ENCODE measurements around the gene CDH4. TPM values are rescaled to one million over a fixed set of nuclear protein-coding genes. Genes with fewer than 3 reads are reported as not detected.

CDH4 gene
- total and polyA plus RNA-seq, 3 experiments from 2014 or later = 0.22 TPM; not detected in 2

GRCh38 chr20:61775423-61775822, 523.4 kb downstream of the CDH4 start:
- peaks cover 0 to 4% (median 2%) of the 10 kb centered on the region in 5 donors for H3K9me3 Mint-ChIP-seq
- H3K27me3 Mint-ChIP-seq = peaks cover 5 to 9% of the 10 kb centered on the region in 2 donors
- H3K27ac Mint-ChIP-seq = no peak overlapping the region
- no peaks in the 10 kb centered on the region for H3K4me1 Mint-ChIP-seq
- Histone ChIP-seq H3K4me3 (ENCODE audit: low read length) (no peak overlapping the region), H3K27ac (ENCODE audit: low read depth, low read length) (no peak overlapping the region), H3K27me3 (ENCODE audit: insufficient read depth, low read length, poor library complexity, severe bottlenecking) (no peaks in the 10 kb centered on the region), H3K36me3 (ENCODE audit: insufficient read depth, low read length) (no peaks in the 10 kb centered on the region), H3K4me1 (ENCODE audit: insufficient read depth, low read length) (no peaks in the 10 kb centered on the region), H3K9me3 (ENCODE audit: low read length) (no peaks in the 10 kb centered on the region)
- ChIA-PET POLR2A (no interaction called here), CTCF (no interaction called here)
- no peaks in the 10 kb centered on the region for H3K36me3 Mint-ChIP-seq
- H3K4me3 Mint-ChIP-seq = no peak overlapping the region
- no peak for DNase-seq

- Histone ChIP-seq H3K27ac (ENCODE audit: low read depth, low read length) (no peak overlapping the region), H3K9me3 (ENCODE audit: low read length) (no peaks in the 10 kb centered on the region), H3K4me3 (ENCODE audit: low read length) (no peak overlapping the region), H3K4me1 (ENCODE audit: insufficient read depth, low read length) (no peaks in the 10 kb centered on the region), H3K27me3 (ENCODE audit: insufficient read depth, low read length, poor library complexity, severe bottlenecking) (no peaks in the 10 kb centered on the region), H3K36me3 (ENCODE audit: insufficient read depth, low read length) (no peaks in the 10 kb centered on the region)
- ChIA-PET POLR2A (no interaction called here), CTCF (no interaction called here)
- peak overlapping the region in 1 of 8 donors; percentile 9 for H3K27ac Mint-ChIP-seq
- H3K4me1 Mint-ChIP-seq = no peaks in the 10 kb centered on the region
- no peak overlapping the region for H3K4me3 Mint-ChIP-seq
- peaks cover 7 to 9% of the 10 kb centered on the region in 2 donors for H3K27me3 Mint-ChIP-seq
- H3K36me3 Mint-ChIP-seq = peaks cover 0 to 7% (median 2%) of the 10 kb centered on the region in 3 donors
- DNase-seq = no peak
- H3K9me3 Mint-ChIP-seq = peaks cover 6 to 10% (median 9%) of the 10 kb centered on the region in 5 donors
Observed at GRCh38 chr20:61776491-61777075, 524.5 kb downstream of the CDH4 start.

GRCh38 chr20:61777773-61778494, 525.9 kb downstream of the CDH4 start:
- Histone ChIP-seq H3K9me3 (ENCODE audit: low read length) (no peaks in the 10 kb centered on the region), H3K4me1 (ENCODE audit: insufficient read depth, low read length) (no peaks in the 10 kb centered on the region), H3K4me3 (ENCODE audit: low read length) (no peak overlapping the region), H3K27ac (ENCODE audit: low read depth, low read length) (no peak overlapping the region), H3K27me3 (ENCODE audit: insufficient read depth, low read length, poor library complexity, severe bottlenecking) (no peaks in the 10 kb centered on the region), H3K36me3 (ENCODE audit: insufficient read depth, low read length) (no peaks in the 10 kb centered on the region)
- H3K4me3 Mint-ChIP-seq = no peak overlapping the region
- ChIA-PET CTCF (no interaction called here), POLR2A (no interaction called here)
- DNase-seq = no peak
- H3K27me3 Mint-ChIP-seq = peaks cover 7 to 13% of the 10 kb centered on the region in 2 donors
- peaks cover 8 to 12% (median 9%) of the 10 kb centered on the region in 5 donors for H3K9me3 Mint-ChIP-seq
- H3K36me3 Mint-ChIP-seq = peaks cover 0 to 9% (median 4%) of the 10 kb centered on the region in 3 donors
- H3K4me1 Mint-ChIP-seq = no peaks in the 10 kb centered on the region
- H3K27ac Mint-ChIP-seq = peak overlapping the region in 1 of 8 donors; percentile 0

- Histone ChIP-seq H3K4me1 (ENCODE audit: insufficient read depth, low read length) (no peaks in the 10 kb centered on the region), H3K27ac (ENCODE audit: low read depth, low read length) (no peak overlapping the region), H3K9me3 (ENCODE audit: low read length) (no peaks in the 10 kb centered on the region), H3K36me3 (ENCODE audit: insufficient read depth, low read length) (no peaks in the 10 kb centered on the region), H3K4me3 (ENCODE audit: low read length) (no peak overlapping the region), H3K27me3 (ENCODE audit: insufficient read depth, low read length, poor library complexity, severe bottlenecking) (no peaks in the 10 kb centered on the region)
- DNase-seq = no peak
- Mint-ChIP-seq H3K27ac (no peak overlapping the region), H3K9me3 (peaks cover 8 to 12% (median 9%) of the 10 kb centered on the region in 5 donors), H3K4me1 (no peaks in the 10 kb centered on the region), H3K36me3 (peaks cover 0 to 9% (median 4%) of the 10 kb centered on the region in 3 donors), H3K4me3 (no peak overlapping the region), H3K27me3 (peaks cover 7 to 13% of the 10 kb centered on the region in 2 donors)
- ChIA-PET POLR2A (no interaction called here), CTCF (no interaction called here)
Observed at GRCh38 chr20:61778495-61778863, 526.4 kb downstream of the CDH4 start.

- Mint-ChIP-seq H3K27me3 (peaks cover 7 to 13% of the 10 kb centered on the region in 2 donors), H3K27ac (no peak overlapping the region), H3K9me3 (peaks cover 8 to 12% (median 9%) of the 10 kb centered on the region in 5 donors), H3K36me3 (peaks cover 0 to 9% (median 4%) of the 10 kb centered on the region in 3 donors), H3K4me3 (no peak overlapping the region), H3K4me1 (no peaks in the 10 kb centered on the region)
- DNase-seq = no peak
- no peak overlapping the region for H3K27ac ChIP-seq (ENCODE audit: low read depth, low read length)
- no peak overlapping the region for H3K4me3 ChIP-seq (ENCODE audit: low read length)
- CTCF ChIA-PET = no interaction called here
- H3K4me1 ChIP-seq (ENCODE audit: insufficient read depth, low read length) = no peaks in the 10 kb centered on the region
- no peaks in the 10 kb centered on the region for H3K36me3 ChIP-seq (ENCODE audit: insufficient read depth, low read length)
- POLR2A ChIA-PET = no interaction called here
- H3K27me3 ChIP-seq (ENCODE audit: insufficient read depth, low read length, poor library complexity, severe bottlenecking) = no peaks in the 10 kb centered on the region
- H3K9me3 ChIP-seq (ENCODE audit: low read length) = no peaks in the 10 kb centered on the region
Observed at GRCh38 chr20:61779176-61779965, 527.3 kb downstream of the CDH4 start.

- Histone ChIP-seq H3K36me3 (ENCODE audit: insufficient read depth, low read length) (no peaks in the 10 kb centered on the region), H3K9me3 (ENCODE audit: low read length) (no peaks in the 10 kb centered on the region), H3K27ac (ENCODE audit: low read depth, low read length) (no peak overlapping the region), H3K4me3 (ENCODE audit: low read length) (no peak overlapping the region), H3K4me1 (ENCODE audit: insufficient read depth, low read length) (no peaks in the 10 kb centered on the region), H3K27me3 (ENCODE audit: insufficient read depth, low read length, poor library complexity, severe bottlenecking) (no peaks in the 10 kb centered on the region)
- peaks cover 8 to 12% (median 9%) of the 10 kb centered on the region in 5 donors for H3K9me3 Mint-ChIP-seq
- ChIA-PET POLR2A (no interaction called here), CTCF (no interaction called here)
- peaks cover 0 to 9% (median 4%) of the 10 kb centered on the region in 3 donors for H3K36me3 Mint-ChIP-seq
- no peaks in the 10 kb centered on the region for H3K4me1 Mint-ChIP-seq
- H3K27ac Mint-ChIP-seq = no peak overlapping the region
- H3K4me3 Mint-ChIP-seq = no peak overlapping the region
- no peak for DNase-seq
- peaks cover 7 to 8% of the 10 kb centered on the region in 2 donors for H3K27me3 Mint-ChIP-seq
Observed at GRCh38 chr20:61780066-61780465, 528.0 kb downstream of the CDH4 start.

- CTCF ChIA-PET = no interaction called here
- no peaks in the 10 kb centered on the region for H3K27me3 ChIP-seq (ENCODE audit: insufficient read depth, low read length, poor library complexity, severe bottlenecking)
- no peak for DNase-seq
- peaks cover 4 to 12% (median 9%) of the 10 kb centered on the region in 5 donors for H3K9me3 Mint-ChIP-seq
- H3K4me1 Mint-ChIP-seq = no peaks in the 10 kb centered on the region
- peaks cover 4 to 7% of the 10 kb centered on the region in 2 donors for H3K27me3 Mint-ChIP-seq
- no peaks in the 10 kb centered on the region for H3K36me3 ChIP-seq (ENCODE audit: insufficient read depth, low read length)
- no peaks in the 10 kb centered on the region for H3K4me1 ChIP-seq (ENCODE audit: insufficient read depth, low read length)
- H3K27ac Mint-ChIP-seq = no peak overlapping the region
- H3K4me3 ChIP-seq (ENCODE audit: low read length) = no peak overlapping the region
- H3K27ac ChIP-seq (ENCODE audit: low read depth, low read length) = no peak overlapping the region
- H3K9me3 ChIP-seq (ENCODE audit: low read length) = no peaks in the 10 kb centered on the region
- H3K4me3 Mint-ChIP-seq = no peak overlapping the region
- POLR2A ChIA-PET = no interaction called here
- H3K36me3 Mint-ChIP-seq = peaks cover 0 to 9% (median 4%) of the 10 kb centered on the region in 3 donors
Observed at GRCh38 chr20:61784801-61785566, 532.9 kb downstream of the CDH4 start.

GRCh38 chr20:61785567-61785816, 533.4 kb downstream of the CDH4 start:
- peaks cover 4 to 12% (median 9%) of the 10 kb centered on the region in 5 donors for H3K9me3 Mint-ChIP-seq
- H3K36me3 Mint-ChIP-seq = peaks cover 0 to 9% (median 4%) of the 10 kb centered on the region in 3 donors
- peaks cover 4% of the 10 kb centered on the region in 2 donors for H3K27me3 Mint-ChIP-seq
- Histone ChIP-seq H3K4me1 (ENCODE audit: insufficient read depth, low read length) (no peaks in the 10 kb centered on the region), H3K36me3 (ENCODE audit: insufficient read depth, low read length) (no peaks in the 10 kb centered on the region), H3K27me3 (ENCODE audit: insufficient read depth, low read length, poor library complexity, severe bottlenecking) (no peaks in the 10 kb centered on the region), H3K4me3 (ENCODE audit: low read length) (no peak overlapping the region), H3K27ac (ENCODE audit: low read depth, low read length) (no peak overlapping the region), H3K9me3 (ENCODE audit: low read length) (no peaks in the 10 kb centered on the region)
- CTCF ChIA-PET = no interaction called here
- POLR2A ChIA-PET = no interaction called here
- no peaks in the 10 kb centered on the region for H3K4me1 Mint-ChIP-seq
- no peak overlapping the region for H3K27ac Mint-ChIP-seq
- H3K4me3 Mint-ChIP-seq = no peak overlapping the region
- no peak for DNase-seq
